Activated T-helper 1 cell treated with anti-CD3 and anti-CD28 coated beads, Interleukin-2, amount 50 U/mL, for 16 hours (primary cell): Measurements from ENCODE around the gene GOPC.
A peak's percentile ranks its signal among the peaks of the same experiment; 100 is the strongest.

Experiments used
- DNase-seq, 2 donors: peaks; one replicate each; pipeline ENCODE4 v3.0.0-alpha.2; 2020; ENCODE audit warnings: low read depth in 1 of 2, low spot score in 1 of 2

The GOPC gene

DNA sequence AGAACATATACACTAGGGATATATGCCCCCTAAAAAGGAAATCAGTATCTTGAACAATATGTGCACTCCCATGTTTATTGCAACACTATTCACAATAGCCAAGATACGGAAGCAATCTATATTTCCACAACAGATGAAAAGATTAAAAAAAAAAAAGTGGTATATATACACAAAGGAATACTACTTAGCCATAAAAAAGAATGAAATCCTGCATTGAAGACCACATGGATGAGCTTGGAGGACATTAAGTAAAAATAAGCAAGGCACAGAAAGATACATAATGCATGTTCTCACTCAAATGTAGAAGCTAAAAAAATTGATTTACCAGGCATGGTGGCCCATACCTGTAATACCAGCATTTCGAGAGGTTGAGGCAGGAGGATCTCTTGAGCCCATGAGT lies 4.6 kb downstream of the GOPC start:
- no peak for DNase-seq

DNA sequence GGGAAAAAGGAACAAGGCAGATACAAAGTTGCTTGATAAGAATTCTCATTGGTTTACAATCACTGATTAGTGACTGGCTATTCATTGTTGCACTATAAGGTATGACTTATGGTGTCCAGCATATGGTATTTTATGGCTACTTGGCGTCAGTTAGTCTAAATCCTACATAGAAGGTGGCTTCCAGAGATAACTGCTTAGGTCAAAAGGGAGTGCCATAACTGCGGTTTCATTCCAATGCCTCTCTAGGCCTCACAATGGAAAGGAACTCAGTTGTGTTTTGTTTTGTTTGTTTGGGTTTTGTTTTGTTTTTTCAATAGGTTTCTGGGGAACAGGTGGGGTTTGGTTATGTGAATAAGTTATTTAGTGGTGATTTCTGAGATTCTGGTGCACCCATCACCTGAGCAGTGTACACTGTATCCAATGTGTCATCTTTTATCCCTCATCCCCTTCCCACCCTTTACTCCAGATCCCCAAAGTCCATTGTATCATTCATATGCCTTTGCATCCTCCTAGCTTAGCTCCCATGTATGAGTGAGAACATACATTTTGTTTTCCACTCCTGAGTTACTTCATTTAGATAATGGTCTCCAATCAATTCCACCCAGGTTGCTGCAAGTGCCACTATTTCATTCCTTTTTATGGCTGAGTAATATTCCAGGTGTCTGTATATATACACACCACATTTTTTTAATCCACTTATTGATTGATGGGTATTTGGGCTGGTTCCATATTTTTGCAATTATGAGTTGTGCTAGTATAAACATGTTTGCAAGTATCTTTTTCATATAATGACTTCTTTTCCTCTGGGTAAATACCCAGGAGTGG lies 7.0 kb downstream of the GOPC start:
- DNase-seq: no peak

DNA sequence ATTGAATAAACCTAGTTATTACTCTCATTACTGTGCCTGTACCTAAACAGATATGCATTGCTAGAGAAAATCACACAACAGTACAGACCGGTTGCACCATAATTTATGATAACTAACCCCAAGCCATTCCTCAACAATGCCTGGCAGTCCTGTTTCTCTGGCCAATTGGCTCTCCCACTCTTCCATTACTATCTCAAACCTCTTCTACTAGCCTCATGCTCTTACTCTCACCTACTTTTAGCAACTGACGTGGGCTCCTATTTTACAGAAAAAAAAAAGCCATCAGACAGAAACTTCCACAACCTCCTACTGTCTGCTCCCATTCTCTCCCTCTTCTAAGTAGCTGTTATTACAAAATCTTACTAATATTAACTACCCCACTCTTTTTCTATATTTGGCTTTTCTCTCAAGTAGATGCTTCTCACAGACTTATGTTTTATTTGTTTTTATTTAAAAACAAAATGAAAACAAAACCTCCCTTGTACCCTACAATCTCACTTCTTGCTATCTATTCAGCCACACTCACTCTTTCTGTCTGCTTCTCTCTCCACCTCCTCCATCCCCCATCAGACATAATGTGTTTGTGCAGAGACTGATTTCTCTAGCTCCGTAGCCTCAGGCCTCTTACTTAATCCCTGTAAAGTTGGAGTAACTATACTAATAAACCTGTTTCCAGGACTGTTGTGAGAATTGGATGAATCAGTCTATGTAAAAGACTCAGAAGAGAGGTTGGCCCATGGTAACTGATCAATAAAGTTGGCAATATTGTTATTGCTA lies 9.1 kb downstream of the GOPC start:
- no peak for DNase-seq

- no peak for DNase-seq
Measured at GRCh38 chr6:117591405-117591804, 10.9 kb downstream of the GOPC start.

GRCh38 chr6:117590447-117590846 lies 11.9 kb downstream of the GOPC start:
- no peak for DNase-seq

GRCh38 chr6:117585647-117586046 lies 16.7 kb downstream of the GOPC start:
- no peak for DNase-seq

DNA sequence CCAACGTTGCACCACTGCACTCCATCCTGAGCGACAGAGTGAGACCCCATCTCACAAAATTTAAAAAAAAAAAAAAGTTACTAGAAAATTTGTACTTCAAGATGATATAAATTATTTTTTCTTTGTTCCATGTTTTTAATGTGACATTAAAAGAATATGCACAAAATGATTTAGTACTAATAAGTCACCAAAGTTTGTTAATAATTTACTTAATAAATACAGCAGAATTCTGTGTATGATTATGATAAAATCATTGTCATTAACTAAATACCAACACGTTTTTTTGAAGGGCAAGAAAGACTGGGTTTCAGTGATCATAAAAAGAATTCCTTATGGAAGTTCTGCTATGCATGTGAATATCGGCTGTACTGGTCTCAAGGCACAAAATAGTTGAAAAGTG lies 28.1 kb downstream of the GOPC start:
- no peak for DNase-seq

GRCh38 chr6:117573006-117573680 lies 29.2 kb downstream of the GOPC start:
- no peak for DNase-seq

DNA sequence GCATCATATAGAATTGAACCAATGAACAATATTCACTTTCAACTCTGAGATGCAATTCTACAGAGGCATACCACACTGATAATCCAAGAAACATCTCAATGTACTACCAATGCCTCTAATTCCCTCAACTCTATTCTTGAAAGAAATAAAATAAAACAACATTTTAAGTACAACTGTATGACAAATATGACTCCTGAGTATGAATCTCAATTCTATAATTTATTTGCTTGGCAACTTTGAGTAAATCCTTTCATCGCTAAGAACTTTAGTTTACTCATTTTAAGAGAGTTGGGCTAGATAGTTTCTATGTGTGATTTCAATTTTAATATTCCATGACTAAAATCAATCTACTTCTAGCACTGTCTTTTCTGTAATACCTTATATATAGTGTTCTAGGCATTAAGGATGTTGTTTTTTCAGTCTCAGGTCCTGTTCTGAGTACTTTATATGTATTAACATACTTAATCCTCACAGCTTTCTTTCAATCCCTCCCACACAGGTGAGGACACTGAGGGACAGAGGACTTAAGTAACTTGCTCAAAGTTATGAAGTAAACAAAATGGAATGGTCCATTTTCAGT lies 33.4 kb downstream of the GOPC start:
- no peak for DNase-seq

DNA sequence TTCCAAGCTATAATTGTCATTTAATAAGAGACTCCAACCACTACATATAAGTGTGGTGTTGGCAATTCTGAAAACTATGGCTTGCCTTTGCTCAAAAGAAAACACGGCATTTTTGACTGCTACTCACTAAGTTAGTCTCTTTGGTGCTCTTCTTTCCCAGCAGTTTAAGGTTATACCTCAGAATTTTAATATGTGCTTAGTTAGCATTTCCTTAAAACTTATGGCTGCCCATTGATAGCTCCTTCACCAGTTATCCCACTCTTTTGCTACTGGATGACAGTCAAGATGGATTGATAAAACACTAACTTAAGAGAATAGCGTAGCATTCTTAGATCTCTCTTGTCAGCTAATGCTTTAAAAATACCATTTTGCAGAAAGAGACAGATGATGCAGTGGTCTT lies 34.1 kb downstream of the GOPC start:
- no peak for DNase-seq

- no peak for DNase-seq
Measured at GRCh38 chr6:117564681-117565080, 37.6 kb downstream of the GOPC start.

DNA sequence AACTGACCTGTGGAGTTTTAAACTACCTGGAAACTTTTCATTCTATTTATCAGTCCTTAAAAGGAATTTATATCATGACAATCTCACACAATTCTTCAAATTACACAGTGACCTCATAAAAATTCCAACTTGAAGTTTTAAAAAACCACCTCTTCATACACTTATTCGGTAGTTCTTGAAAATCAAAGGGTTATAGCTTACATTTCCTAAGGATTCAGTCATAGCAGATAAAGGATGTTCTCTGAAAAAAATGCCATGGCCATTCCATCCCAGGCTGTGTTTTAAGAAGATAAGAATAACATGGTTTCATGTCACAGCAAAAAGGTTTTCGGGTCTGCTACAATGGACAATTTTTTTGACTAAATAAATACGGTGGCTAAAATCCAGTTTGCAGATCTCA lies 41.2 kb downstream of the GOPC start:
- no peak for DNase-seq

DNA sequence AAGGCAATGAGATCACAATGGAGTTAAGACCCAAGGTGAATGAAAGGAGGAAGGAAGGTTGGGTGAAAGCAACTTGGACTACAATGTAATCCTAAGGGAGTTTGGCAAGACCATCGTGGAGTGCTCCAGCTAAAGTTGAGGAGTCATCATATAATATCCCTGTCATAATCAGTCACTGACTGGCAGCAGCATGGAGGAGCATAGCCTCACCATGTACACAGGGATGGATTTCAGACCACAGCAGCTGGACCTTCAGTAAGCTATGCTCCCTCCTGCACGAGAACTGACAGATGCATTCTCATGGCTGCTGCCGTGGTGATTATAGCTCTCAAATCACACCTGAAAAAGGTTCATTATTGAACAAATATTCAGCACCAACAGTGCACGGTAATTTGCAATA lies 43.0 kb downstream of the GOPC start:
- DNase-seq: no peak

- DNase-seq: no peak
Measured at GRCh38 chr6:117558818-117559217, 43.5 kb downstream of the GOPC start.

- DNase-seq: no peak
Measured at GRCh38 chr6:117557951-117558350, 44.4 kb downstream of the GOPC start.

DNA sequence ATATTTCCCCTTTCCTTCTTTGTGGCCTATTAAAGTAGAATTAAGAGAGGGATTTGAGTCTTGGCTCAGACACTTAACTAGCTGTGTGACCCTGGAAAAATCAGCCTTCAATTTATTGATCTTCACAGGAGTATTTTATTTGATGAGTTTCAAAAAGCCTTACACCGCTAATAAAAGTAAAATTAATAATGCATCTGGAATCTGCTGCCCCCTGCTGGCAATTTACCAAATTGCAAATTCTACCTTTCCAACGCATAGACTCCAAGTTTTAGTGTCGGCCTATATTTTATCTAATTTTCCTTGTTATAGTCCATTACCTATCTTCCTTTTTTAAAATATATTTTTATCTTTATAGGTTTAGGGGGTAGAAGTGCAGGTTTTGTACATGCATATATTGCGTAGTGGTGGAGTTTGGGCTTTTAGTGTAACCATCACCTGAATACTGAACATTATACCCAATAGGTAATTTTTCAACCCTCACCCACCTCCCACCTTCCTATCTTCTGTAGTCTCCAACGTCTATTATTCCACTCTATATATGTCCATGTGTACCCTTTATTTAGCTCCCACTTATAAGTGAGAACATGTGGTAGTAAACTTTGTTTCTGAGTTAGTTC lies 46.3 kb downstream of the GOPC start:
- DNase-seq: peak; percentile 36 to 37

DNA sequence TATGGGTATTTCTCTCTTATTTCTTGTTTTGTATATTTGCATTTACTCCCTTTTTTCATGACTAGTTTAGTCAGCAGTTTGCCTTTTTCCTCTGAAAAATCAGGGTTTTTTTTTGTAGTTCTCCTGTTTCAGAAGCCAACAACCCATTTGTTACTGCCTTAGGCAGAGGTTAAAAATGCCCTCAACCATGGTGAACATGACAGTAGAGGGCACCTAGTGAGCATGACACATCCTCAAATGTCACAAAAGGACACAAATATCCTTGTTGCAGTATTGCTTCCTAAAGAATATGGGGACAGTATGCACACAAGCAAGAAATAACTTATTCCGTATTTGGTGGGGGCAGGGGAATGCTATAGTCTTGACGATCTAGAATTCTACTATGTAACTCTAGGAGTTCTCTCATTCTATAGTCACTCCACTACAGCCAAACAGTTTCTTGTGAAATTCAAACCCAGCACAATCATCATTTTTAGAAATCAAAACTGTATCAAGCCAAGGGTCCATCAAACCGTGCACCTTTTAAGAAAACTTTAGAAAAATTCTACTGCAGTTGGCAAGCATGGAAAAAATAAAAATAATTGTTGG lies 47.0 kb downstream of the GOPC start:
- DNase-seq: no peak

GRCh38 chr6:117553142-117553541 lies 49.2 kb downstream of the GOPC start:
- DNase-seq: no peak

DNA sequence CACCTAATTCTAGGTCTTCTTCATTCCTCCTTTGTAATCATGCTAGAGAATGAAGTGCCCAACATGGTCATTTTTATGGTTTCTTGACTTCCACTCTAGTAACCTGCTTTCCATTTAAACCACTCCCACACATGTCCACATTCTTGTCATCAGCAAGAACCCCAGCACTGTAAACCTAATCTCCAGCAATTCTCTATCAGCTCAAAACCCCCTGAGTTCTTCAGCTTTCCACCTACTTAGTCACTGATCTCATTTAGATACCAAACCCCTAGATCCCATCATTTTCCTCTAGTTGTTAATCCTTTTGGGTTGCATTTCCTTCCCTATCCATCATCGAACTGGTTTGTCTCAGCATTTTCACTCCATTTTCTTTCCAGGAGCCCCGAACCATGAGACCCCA lies 49.7 kb downstream of the GOPC start:
- no peak for DNase-seq

GRCh38 chr6:117550618-117551242 lies 51.6 kb downstream of the GOPC start:
- DNase-seq: no peak
